Keratinocyte (primary cell): ENCODE data around the gene GPR31. TPM values are rescaled to one million over a fixed set of nuclear protein-coding genes. Genes with fewer than 3 reads are reported as not detected.

ENCODE experiments used
- DNase-seq: peaks from one replicate; pipeline ENCODE4 v3.0.0-alpha.2; 2011; ENCODE audit warnings: low read depth, missing footprints, low spot score
- FAIRE-seq: peaks from 2 replicates; lab custom pipeline; 2011; peaks lifted over from hg19 to GRCh38; lab: Jason Lieb, UNC
- H2AFZ ChIP-seq: 2 replicates; pipeline ENCODE4 v1.6.0; 2012; ENCODE audit warnings: low read length, control low read depth, inconsistent platforms; ENCODE audit not compliant: control insufficient read depth
- H3K27ac ChIP-seq: 2 replicates; pipeline ENCODE4 v1.5.1; 2011; ENCODE audit warnings: low read length; ENCODE audit not compliant: control insufficient read depth, insufficient read depth
- H3K27me3 ChIP-seq: 3 replicates; pipeline ENCODE4 v1.6.0; 2011; ENCODE audit warnings: low read length; ENCODE audit not compliant: control insufficient read depth, insufficient read depth; ENCODE audit errors: extremely low read depth
- H3K36me3 ChIP-seq, 2 experiments: 2 replicates in 1 of 2; 3 replicates in 1 of 2; pipeline ENCODE4 v1.5.1; 2011; ENCODE audit warnings: low read length in 2 of 2, mild to moderate bottlenecking in 1 of 2; ENCODE audit not compliant: control insufficient read depth in 2 of 2, insufficient read depth in 2 of 2; ENCODE audit errors: extremely low read depth in 1 of 2
- H3K4me1 ChIP-seq: 3 replicates; pipeline ENCODE4 v1.5.1; 2011; ENCODE audit warnings: low read length; ENCODE audit not compliant: control insufficient read depth, insufficient read depth; ENCODE audit errors: extremely low read depth
- H3K4me2 ChIP-seq: 3 replicates; pipeline ENCODE4 v1.6.0; 2011; ENCODE audit warnings: low read depth, low read length; ENCODE audit not compliant: control insufficient read depth, insufficient read depth; ENCODE audit errors: extremely low read depth
- H3K4me3 ChIP-seq, 3 experiments: fragments of 200-600 bp in 1 of 3; sonication (generic) in 1 of 3; 2 replicates in 2 of 3; 3 replicates in 1 of 3; pipeline ENCODE4 v1.5.1; 2011 to 2016; ENCODE audit warnings: low read length in 3 of 3, mild to moderate bottlenecking in 3 of 3, control low read depth in 2 of 3, inconsistent platforms in 1 of 3, low read depth in 1 of 3, mixed read lengths in 1 of 3, mixed run types in 1 of 3, moderate library complexity in 1 of 3; ENCODE audit not compliant: control insufficient read depth in 2 of 3, insufficient read depth in 2 of 3; ENCODE audit errors: extremely low read depth in 1 of 3
- H3K79me2 ChIP-seq: 2 replicates; pipeline ENCODE4 v1.6.0; 2012; ENCODE audit warnings: low read length; ENCODE audit not compliant: control insufficient read depth, insufficient read depth
- H3K9ac ChIP-seq: 3 replicates; pipeline ENCODE4 v1.6.0; 2011; ENCODE audit warnings: low read length; ENCODE audit not compliant: control insufficient read depth, insufficient read depth; ENCODE audit errors: extremely low read depth
- H3K9me1 ChIP-seq: 3 replicates; pipeline ENCODE4 v1.6.0; 2011; ENCODE audit warnings: low read length; ENCODE audit not compliant: control insufficient read depth, insufficient read depth; ENCODE audit errors: extremely low read depth
- H3K9me3 ChIP-seq: 2 replicates; pipeline ENCODE4 v1.5.1; 2012; ENCODE audit warnings: low read depth, low read length; ENCODE audit not compliant: control insufficient read depth
- H4K20me1 ChIP-seq: 3 replicates; pipeline ENCODE4 v1.6.0; 2011; ENCODE audit warnings: low read length; ENCODE audit not compliant: control insufficient read depth, insufficient read depth; ENCODE audit errors: extremely low read depth
- CTCF ChIP-seq, 3 experiments: IDR thresholded peaks in 1 of 3; conservative IDR thresholded peaks in 1 of 3; optimal IDR thresholded peaks in 1 of 3; 2 replicates in 2 of 3; 3 replicates in 1 of 3; pipeline versions ENCODE3 to v1.5.1; 2011; ENCODE audit warnings: low read length in 3 of 3, mild to moderate bottlenecking in 3 of 3, moderate library complexity in 2 of 3, control low read depth in 1 of 3, inconsistent platforms in 1 of 3; ENCODE audit not compliant: insufficient read depth in 2 of 3; ENCODE audit errors: extremely low read depth in 1 of 3
- EZH2 ChIP-seq: IDR thresholded peaks from one replicate; pipeline ENCODE4 v1.6.1; 2012; ENCODE audit warnings: inconsistent platforms, mild to moderate bottlenecking, low read length, moderate library complexity
- dilution Hi-C: fragments of 300-500 bp; cut with MboI; formaldehyde crosslinking; loops from one replicate; pipeline ENCODE4 v1.7.0; 2020; ENCODE audit warnings: low sequenced_read_pairs; ENCODE audit not compliant: extremely low pct_ligation_motif_present
- polyA plus RNA-seq, 5 experiments: library from polyadenylated mRNA; depleted of rRNA in 3 of 5; stranded (reverse) in 3 of 5; stranded (forward) in 1 of 5; unstranded in 1 of 5; fragments of >200 nt; gene quantifications; 1 replicate in 1 of 5; 2 replicates in 3 of 5; 3 replicates in 1 of 5; pipeline versions ENCODE4 v1.2.1 to v1.2.3, GENCODE V29; 2011 to 2012; ENCODE audit warnings: missing spikeins in 2 of 5, low read depth in 1 of 5, low replicate concordance in 1 of 5

Gene GPR31
- polyA plus RNA-seq, 1 donor (not counting 4 experiments of a cell fraction or from before 2014, with no cell fraction given) = not detected

- peak overlapping the region; percentile 5 for H2AFZ ChIP-seq
- dilution Hi-C loops = no loop called here
Observed at GRCh38 chr6:167116109-167116837, 41.5 kb downstream of the GPR31 start.

GRCh38 chr6:167115054-167115453 is 42.7 kb downstream of the GPR31 start:
- Histone ChIP-seq H4K20me1 (no peaks in the 10 kb centered on the region), H3K36me3 (no peaks in the 10 kb centered on the region), H3K4me3 (no peak overlapping the region), H3K4me1 (no peaks in the 10 kb centered on the region), H3K79me2 (no peaks in the 10 kb centered on the region), H3K27ac (no peak overlapping the region), H3K9ac (no peak overlapping the region), H3K27me3 (peaks cover 16% of the 10 kb centered on the region), H3K9me1 (no peaks in the 10 kb centered on the region), H3K9me3 (no peaks in the 10 kb centered on the region), H3K4me2 (no peak overlapping the region), H2AFZ (no peak overlapping the region)
- FAIRE-seq (no peak), DNase-seq (no peak)
- dilution Hi-C loops = no loop called here
- no peak for TF ChIP-seq CTCF (optimal IDR thresholded peaks at IDR 0.05 in 1 of 3, IDR thresholded peaks at IDR 0.05 in 1 of 3, conservative IDR thresholded peaks at IDR 0.05 in 1 of 3; ENCODE audit: extremely low read depth in 1 of 3, insufficient read depth in 2 of 3, low read length in 3 of 3)
- no peak for TF ChIP-seq EZH2

More at GRCh38 chr6:167116109-167116837, 41.5 kb downstream of the GPR31 start:
- peaks cover 16% of the 10 kb centered on the region for H3K27me3 ChIP-seq
- DNase-seq = no peak
- H3K9ac ChIP-seq = no peak overlapping the region
- no peak overlapping the region for H3K4me3 ChIP-seq
- no peak for TF ChIP-seq CTCF (optimal IDR thresholded peaks at IDR 0.05 in 1 of 3, IDR thresholded peaks at IDR 0.05 in 1 of 3, conservative IDR thresholded peaks at IDR 0.05 in 1 of 3; ENCODE audit: extremely low read depth in 1 of 3, insufficient read depth in 2 of 3, low read length in 3 of 3)
- no peak for TF ChIP-seq EZH2
- no peaks in the 10 kb centered on the region for H3K36me3 ChIP-seq
- no peaks in the 10 kb centered on the region for H3K9me3 ChIP-seq
- H3K4me1 ChIP-seq = no peaks in the 10 kb centered on the region
- no peaks in the 10 kb centered on the region for H3K79me2 ChIP-seq
- H3K9me1 ChIP-seq = no peaks in the 10 kb centered on the region
- H4K20me1 ChIP-seq = no peaks in the 10 kb centered on the region
- no peak for FAIRE-seq
- no peak overlapping the region for H3K27ac ChIP-seq
- peak overlapping the region; percentile 41 for H3K4me2 ChIP-seq
